HCT116 (cell line): ENCODE measurements around the gene DDX27. TPM values are rescaled to one million over a fixed set of nuclear protein-coding genes. Genes with fewer than 3 reads are reported as not detected.

Source experiments
- ATAC-seq: fragments of 200-7000 bp; cut with Tn5 transposase; 2 replicates; pipeline ENCODE4 v1.9.1; 2020; ENCODE audit warnings: mild to moderate bottlenecking, moderate library complexity
- BruUV-seq: library from RNA; stranded (reverse); fragments of 400-500 nt; replicated peaks from 2 replicates; lab custom pipeline; 2021; lab: Mats Ljungman, UMichigan
- CTCF ChIA-PET: fragments of 300-600 bp; sonication (Branson Sonifier 250); formaldehyde crosslinking; loops from one replicate; lab custom pipeline; 2021; ENCODE audit warnings: antibody characterized with exemption; lab: Charles Lee
- POLR2A ChIA-PET: fragments of 300-600, 350-600 bp; sonication (Branson Sonifier 250); formaldehyde crosslinking; loops from one replicate; lab custom pipeline; 2021; ENCODE audit warnings: antibody characterized with exemption; lab: Charles Lee
- RAD21 ChIA-PET, 2 experiments: fragments of 300-600 bp; sonication (Branson Sonifier 250); formaldehyde crosslinking; loops; one replicate each; lab custom pipeline; 2023; ENCODE audit warnings: low total read pairs in 2 of 2; ENCODE audit not compliant: uncharacterized antibody in 2 of 2, unreplicated experiment in 2 of 2, low non-redundant PET in 1 of 2; lab: Charles Lee
- DNase-seq: peaks from one replicate; pipeline ENCODE4 v3.0.0-alpha.2; 2010; ENCODE audit warnings: low read depth, low spot score
- H2AFZ ChIP-seq: fragments of 200-600 bp; shearing (Covaris generic), sonication (generic); 2 replicates; pipeline ENCODE4 v1.6.1; 2017; ENCODE audit warnings: low read depth, mixed run types, mixed read lengths, antibody characterized with exemption, low read length; ENCODE audit not compliant: poor library complexity, severe bottlenecking
- H3K27ac ChIP-seq: 2 replicates; pipeline ENCODE4 v1.5.1; 2012; ENCODE audit warnings: low read depth, low read length
- H3K27me3 ChIP-seq: fragments of 200-600 bp; sonication (generic); 2 replicates; pipeline ENCODE4 v1.6.1; 2016; ENCODE audit warnings: mixed run types, low read length, mixed read lengths; ENCODE audit not compliant: insufficient read depth
- H3K36me3 ChIP-seq, 2 experiments: fragments of 200-500 bp in 1 of 2; fragments of 200-600 bp in 1 of 2; sonication (Bioruptor generic) in 1 of 2; sonication (generic) in 1 of 2; 2 replicates each; pipeline versions ENCODE4 v1.5.1 to v1.6.1; 2014 to 2016; ENCODE audit warnings: low read length in 2 of 2, inconsistent platforms in 1 of 2, mixed read lengths in 1 of 2, mixed run types in 1 of 2; ENCODE audit not compliant: insufficient read depth in 2 of 2, control insufficient read depth in 1 of 2
- H3K4me1 ChIP-seq, 2 experiments: fragments of 200-600 bp in 1 of 2; sonication (generic) in 1 of 2; 2 replicates each; pipeline versions ENCODE4 v1.5.1 to v1.6.1; 2012 to 2017; ENCODE audit warnings: low read length in 2 of 2, inconsistent platforms in 1 of 2, mild to moderate bottlenecking in 1 of 2, mixed read lengths in 1 of 2, mixed run types in 1 of 2, moderate library complexity in 1 of 2; ENCODE audit not compliant: insufficient read depth in 2 of 2, control insufficient read depth in 1 of 2
- H3K4me2 ChIP-seq: fragments of 200-600 bp; sonication (generic); 2 replicates; pipeline ENCODE4 v1.6.1; 2017; ENCODE audit warnings: mixed run types, low read length, mixed read lengths
- H3K4me3 ChIP-seq, 2 experiments: fragments of 200-600 bp in 1 of 2; sonication (generic) in 1 of 2; replicated peaks in 1 of 2; 2 replicates each; pipeline ENCODE4 v1.5.1; 2011 to 2016; ENCODE audit warnings: low read length in 2 of 2, control low read depth in 1 of 2, low read depth in 1 of 2, mild to moderate bottlenecking in 1 of 2, mixed read lengths in 1 of 2, mixed run types in 1 of 2
- H3K79me2 ChIP-seq: fragments of 200-600 bp; sonication (generic); 2 replicates; pipeline ENCODE4 v1.6.1; 2017; ENCODE audit warnings: mild to moderate bottlenecking, mixed run types, low read length, moderate library complexity, mixed read lengths; ENCODE audit not compliant: insufficient read depth
- H3K9ac ChIP-seq: fragments of 200-600 bp; sonication (generic); 2 replicates; pipeline ENCODE4 v1.6.1; 2016; ENCODE audit warnings: low read length, mixed read lengths
- H3K9me2 ChIP-seq: fragments of 200-600 bp; sonication (generic), shearing (Covaris generic); 2 replicates; pipeline ENCODE4 v1.6.1; 2017; ENCODE audit warnings: mixed run types, mild to moderate bottlenecking, moderate library complexity; ENCODE audit not compliant: insufficient read depth
- H3K9me3 ChIP-seq, 2 experiments: fragments of 200-500 bp in 1 of 2; fragments of 200-600 bp in 1 of 2; sonication (Bioruptor generic) in 1 of 2; sonication (generic) in 1 of 2; 2 replicates each; pipeline ENCODE4 v1.6.1; 2014 to 2017; ENCODE audit warnings: low read length in 2 of 2, mixed read lengths in 2 of 2, inconsistent platforms in 1 of 2, low read depth in 1 of 2, mild to moderate bottlenecking in 1 of 2, mixed run types in 1 of 2, moderate library complexity in 1 of 2; ENCODE audit not compliant: control insufficient read depth in 1 of 2, insufficient read depth in 1 of 2
- H4K20me1 ChIP-seq: fragments of 200-600 bp; sonication (generic), shearing (Covaris generic); 2 replicates; pipeline ENCODE4 v1.6.1; 2017; ENCODE audit warnings: mixed run types, mild to moderate bottlenecking, moderate library complexity; ENCODE audit not compliant: insufficient read depth
- ATF3 ChIP-seq: IDR thresholded peaks from 2 replicates; pipeline ENCODE4 v1.6.1; 2012
- CBX3 ChIP-seq: IDR thresholded peaks from 2 replicates; pipeline ENCODE4 v1.6.1; 2012; ENCODE audit warnings: low read depth
- CTCF ChIP-seq, 3 experiments: fragments of 200-600 bp in 1 of 3; sonication (generic) in 1 of 3; IDR thresholded peaks in 2 of 3; conservative IDR thresholded peaks in 1 of 3; 2 replicates each; pipeline ENCODE4 v1.5.1; 2012 to 2017; ENCODE audit warnings: low read depth in 2 of 3, low read length in 2 of 3, antibody characterized with exemption in 1 of 3, borderline replicate concordance in 1 of 3, control low read depth in 1 of 3, mild to moderate bottlenecking in 1 of 3, mixed read lengths in 1 of 3, mixed run types in 1 of 3, moderate library complexity in 1 of 3; ENCODE audit not compliant: insufficient read depth in 1 of 3
- EGR1 ChIP-seq: IDR thresholded peaks from 2 replicates; pipeline ENCODE4 v1.6.1; 2012; ENCODE audit warnings: low read depth
- ELF1 ChIP-seq: IDR thresholded peaks from 2 replicates; pipeline ENCODE4 v1.6.1; 2012; ENCODE audit warnings: low read depth, borderline replicate concordance
- EZH2 ChIP-seq: fragments of 200-600 bp; sonication (generic); IDR thresholded peaks from 2 replicates; pipeline ENCODE4 v1.6.1; 2017; ENCODE audit warnings: antibody characterized with exemption, mixed run types
- FOSL1 ChIP-seq: IDR thresholded peaks from 2 replicates; pipeline ENCODE4 v1.6.1; 2012; ENCODE audit warnings: low read depth
- JUND ChIP-seq: IDR thresholded peaks from 2 replicates; pipeline ENCODE4 v1.6.1; 2012
- POLR2AphosphoS5 ChIP-seq: IDR thresholded peaks from 2 replicates; pipeline ENCODE4 v1.6.1; 2011; ENCODE audit warnings: mild to moderate bottlenecking, low read depth, low read length, moderate library complexity
- RAD21 ChIP-seq: IDR thresholded peaks from 2 replicates; pipeline ENCODE4 v1.6.1; 2012; ENCODE audit warnings: low read depth, mild to moderate bottlenecking
- SIN3A ChIP-seq: IDR thresholded peaks from 2 replicates; pipeline ENCODE4 v1.6.1; 2012; ENCODE audit warnings: low read depth
- TCF7L2 ChIP-seq: IDR thresholded peaks from 2 replicates; pipeline ENCODE4 v1.7.0; 2011; ENCODE audit warnings: borderline replicate concordance, inconsistent platforms; ENCODE audit not compliant: insufficient read depth, insufficient read length; ENCODE audit errors: extremely low read depth
- ZFX ChIP-seq: fragments of 450-650 bp; IDR thresholded peaks from 2 replicates; pipeline ENCODE4 v1.6.1; 2017
- intact Hi-C: fragments of 100-400 bp; cut with micrococcal nuclease; formaldehyde crosslinking; loops from 2 replicates; pipeline ENCODE4 v1.10.0; 2022
- total RNA-seq: library from RNA; stranded (reverse); gene quantifications from one replicate; pipeline ENCODE4 v1.2.1, GENCODE V29; 2021; ENCODE audit not compliant: unreplicated experiment
- TF ChIP-seq, protein P1 (sequence below): IDR thresholded peaks from 2 replicates; pipeline ENCODE4 v1.6.1; 2012
- TF ChIP-seq, protein P2 (sequence below): IDR thresholded peaks from 2 replicates; pipeline ENCODE4 v1.6.1; 2012; ENCODE audit warnings: low read depth

DDX27 gene
- total RNA-seq, 1 experiment from 2014 or later: 32.1 TPM

GRCh38 chr20:49290608-49291191, 71.5 kb downstream of the DDX27 start:
- Histone ChIP-seq H3K4me3 (no peak overlapping the region), H3K36me3 (peaks cover 35 to 43% of the 10 kb centered on the region in 2 experiments), H3K9me2 (no peaks in the 10 kb centered on the region), H3K27ac (peak overlapping the region; percentile 21), H3K9ac (no peak overlapping the region), H3K27me3 (no peaks in the 10 kb centered on the region), H3K4me1 (peaks cover 20 to 32% of the 10 kb centered on the region in 2 experiments; a peak in 3 of 4 replicates), H4K20me1 (peaks cover 50% of the 10 kb centered on the region), H3K9me3 (no peaks in the 10 kb centered on the region), H3K79me2 (peaks cover 29% of the 10 kb centered on the region), H3K4me2 (no peak overlapping the region), H2AFZ (no peak overlapping the region)
- RAD21 ChIA-PET: interaction anchor here in 1 of 2 experiments (0.6 kb wide), 1 partner anchor 1372 kb away, joined by 3 read pairs; no protein-coding TSS in a partner anchor
- intact Hi-C loops: no loop called here
- BruUV-seq: no TSS peak
- CTCF ChIA-PET: no interaction called here
- POLR2A ChIA-PET: interaction anchor here (1.0 to 2.6 kb wide), 3 partner anchors 9 to 12 kb away, joined by 3 to 9 read pairs (median 4); no protein-coding TSS in a partner anchor
- ATAC-seq (peak; percentile 16), DNase-seq (no peak)
- no peak for TF ChIP-seq RAD21
- TF ChIP-seq CTCF (IDR thresholded peaks at IDR 0.05 in 2 of 3, conservative IDR thresholded peaks at IDR 0.05 in 1 of 3; ENCODE audit: borderline replicate concordance in 1 of 3, insufficient read depth in 1 of 3, low read depth in 2 of 3, low read length in 2 of 3): no peak
- TF ChIP-seq, protein P1, sequence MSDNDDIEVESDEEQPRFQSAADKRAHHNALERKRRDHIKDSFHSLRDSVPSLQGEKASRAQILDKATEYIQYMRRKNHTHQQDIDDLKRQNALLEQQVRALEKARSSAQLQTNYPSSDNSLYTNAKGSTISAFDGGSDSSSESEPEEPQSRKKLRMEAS: no peak
- 0 out of 2 replicates have a peak, but pooled peaks have one; percentile 18 for TF ChIP-seq EGR1
- TF ChIP-seq CBX3: 0 out of 2 replicates have a peak, but pooled peaks have one; percentile 14
- TF ChIP-seq TCF7L2: no peak
- TF ChIP-seq JUND: peak; percentile 23; the same call in 1 of the 2 replicates
- TF ChIP-seq, protein P2, sequence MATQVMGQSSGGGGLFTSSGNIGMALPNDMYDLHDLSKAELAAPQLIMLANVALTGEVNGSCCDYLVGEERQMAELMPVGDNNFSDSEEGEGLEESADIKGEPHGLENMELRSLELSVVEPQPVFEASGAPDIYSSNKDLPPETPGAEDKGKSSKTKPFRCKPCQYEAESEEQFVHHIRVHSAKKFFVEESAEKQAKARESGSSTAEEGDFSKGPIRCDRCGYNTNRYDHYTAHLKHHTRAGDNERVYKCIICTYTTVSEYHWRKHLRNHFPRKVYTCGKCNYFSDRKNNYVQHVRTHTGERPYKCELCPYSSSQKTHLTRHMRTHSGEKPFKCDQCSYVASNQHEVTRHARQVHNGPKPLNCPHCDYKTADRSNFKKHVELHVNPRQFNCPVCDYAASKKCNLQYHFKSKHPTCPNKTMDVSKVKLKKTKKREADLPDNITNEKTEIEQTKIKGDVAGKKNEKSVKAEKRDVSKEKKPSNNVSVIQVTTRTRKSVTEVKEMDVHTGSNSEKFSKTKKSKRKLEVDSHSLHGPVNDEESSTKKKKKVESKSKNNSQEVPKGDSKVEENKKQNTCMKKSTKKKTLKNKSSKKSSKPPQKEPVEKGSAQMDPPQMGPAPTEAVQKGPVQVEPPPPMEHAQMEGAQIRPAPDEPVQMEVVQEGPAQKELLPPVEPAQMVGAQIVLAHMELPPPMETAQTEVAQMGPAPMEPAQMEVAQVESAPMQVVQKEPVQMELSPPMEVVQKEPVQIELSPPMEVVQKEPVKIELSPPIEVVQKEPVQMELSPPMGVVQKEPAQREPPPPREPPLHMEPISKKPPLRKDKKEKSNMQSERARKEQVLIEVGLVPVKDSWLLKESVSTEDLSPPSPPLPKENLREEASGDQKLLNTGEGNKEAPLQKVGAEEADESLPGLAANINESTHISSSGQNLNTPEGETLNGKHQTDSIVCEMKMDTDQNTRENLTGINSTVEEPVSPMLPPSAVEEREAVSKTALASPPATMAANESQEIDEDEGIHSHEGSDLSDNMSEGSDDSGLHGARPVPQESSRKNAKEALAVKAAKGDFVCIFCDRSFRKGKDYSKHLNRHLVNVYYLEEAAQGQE: no peak
- TF ChIP-seq FOSL1: no peak
- peak; percentile 57; the same call in 1 of the 2 replicates for TF ChIP-seq POLR2AphosphoS5
- no peak for TF ChIP-seq ZFX
- TF ChIP-seq ATF3: no peak
- no peak for TF ChIP-seq SIN3A
- TF ChIP-seq ELF1: no peak; the same call in 1 of the 2 replicates
- no peak for TF ChIP-seq EZH2
